DMS 273 (cell line): Measurements from ENCODE around the gene KCNE1.
"Not testable (repeated sequence)": the region's sequence is repeated elsewhere in the genome, so short reads cannot be mapped to it uniquely, and the experiment has no call there.

Source experiments
- DNase-seq: peaks from one replicate; lab custom pipeline; 2025; ENCODE audit not compliant: unreplicated experiment; lab: John Stamatoyannopoulos, UW

KCNE1 gene

DNA sequence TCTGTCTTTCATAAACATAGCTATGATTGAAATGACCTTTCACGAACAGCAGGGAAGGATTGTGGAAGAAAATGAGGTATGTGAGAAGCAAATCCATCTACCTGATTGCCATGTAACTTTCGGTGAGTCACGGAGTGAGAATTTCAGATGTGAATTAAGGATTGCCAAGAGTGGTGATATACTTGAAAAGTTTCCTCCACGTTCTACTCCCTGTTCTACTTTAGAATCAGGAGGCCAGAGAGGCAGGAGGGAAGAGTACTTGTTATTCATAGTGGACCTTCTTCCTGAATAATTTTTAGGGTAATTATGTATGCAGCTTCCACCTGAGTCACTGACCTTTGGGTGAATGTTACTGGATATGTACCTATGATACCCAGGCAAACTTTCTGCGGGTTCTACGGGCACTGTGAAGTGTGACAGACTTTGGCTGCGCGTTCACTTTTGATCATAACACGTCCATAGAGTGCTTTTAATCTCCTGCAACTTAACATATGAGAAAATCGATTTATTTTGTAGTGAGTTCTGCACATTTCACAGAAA, 2.6 kb upstream of the KCNE1 start:
- no peak for DNase-seq

DNA sequence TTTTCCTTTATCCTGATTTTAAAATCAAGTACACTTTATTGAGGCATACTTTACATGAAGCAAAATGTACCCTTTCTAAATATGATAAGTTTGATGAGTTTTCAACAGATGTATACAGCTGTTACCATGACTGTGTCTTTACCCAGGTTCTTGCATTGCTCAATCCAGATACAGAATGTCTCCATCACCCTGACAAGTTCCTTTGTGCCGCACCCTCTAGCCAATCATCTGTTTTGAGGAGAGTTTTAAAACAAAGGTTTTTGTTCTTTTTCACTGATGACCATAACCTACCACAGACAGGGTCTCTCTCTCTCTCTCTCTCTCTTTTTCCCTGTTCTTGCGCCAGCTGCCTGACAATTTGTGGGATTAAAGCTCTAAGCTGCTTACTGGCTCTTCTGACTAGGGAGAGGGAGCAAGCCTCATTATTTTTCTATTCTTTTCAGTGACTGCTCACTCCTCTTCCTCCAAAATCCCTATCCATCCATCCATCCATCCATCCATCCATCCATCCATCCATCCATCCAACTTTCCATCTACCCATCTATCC, 1.2 kb upstream of the KCNE1 start:
- DNase-seq = no peak

DNA sequence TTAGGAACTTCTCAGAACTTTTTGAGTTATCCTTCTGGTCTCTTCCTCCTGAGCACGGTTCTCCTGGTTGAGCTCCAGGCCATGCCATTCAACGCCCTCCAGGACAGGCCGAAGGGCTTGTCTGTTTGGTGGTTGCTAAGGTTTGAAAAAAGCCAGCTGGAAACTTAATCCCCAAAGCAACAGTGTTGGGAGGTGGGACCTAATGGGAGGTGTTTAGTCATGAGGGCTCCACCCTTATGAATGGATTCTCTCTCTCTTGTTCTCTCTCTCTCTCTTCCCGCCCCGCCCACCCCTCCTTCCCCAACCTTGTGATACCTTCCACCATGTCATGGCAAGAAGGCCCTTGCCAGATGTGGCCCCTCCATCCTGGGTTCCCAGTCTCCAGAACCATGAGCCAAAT, 829 bp downstream of the KCNE1 start:
- no peak for DNase-seq

GRCh38 chr21:34510148-34511142, 1.6 kb downstream of the KCNE1 start:
- peak; percentile 52 for DNase-seq

GRCh38 chr21:34509151-34509550, 2.9 kb downstream of the KCNE1 start:
- no peak for DNase-seq

GRCh38 chr21:34504595-34504994, 7.4 kb downstream of the KCNE1 start:
- no peak for DNase-seq

DNA sequence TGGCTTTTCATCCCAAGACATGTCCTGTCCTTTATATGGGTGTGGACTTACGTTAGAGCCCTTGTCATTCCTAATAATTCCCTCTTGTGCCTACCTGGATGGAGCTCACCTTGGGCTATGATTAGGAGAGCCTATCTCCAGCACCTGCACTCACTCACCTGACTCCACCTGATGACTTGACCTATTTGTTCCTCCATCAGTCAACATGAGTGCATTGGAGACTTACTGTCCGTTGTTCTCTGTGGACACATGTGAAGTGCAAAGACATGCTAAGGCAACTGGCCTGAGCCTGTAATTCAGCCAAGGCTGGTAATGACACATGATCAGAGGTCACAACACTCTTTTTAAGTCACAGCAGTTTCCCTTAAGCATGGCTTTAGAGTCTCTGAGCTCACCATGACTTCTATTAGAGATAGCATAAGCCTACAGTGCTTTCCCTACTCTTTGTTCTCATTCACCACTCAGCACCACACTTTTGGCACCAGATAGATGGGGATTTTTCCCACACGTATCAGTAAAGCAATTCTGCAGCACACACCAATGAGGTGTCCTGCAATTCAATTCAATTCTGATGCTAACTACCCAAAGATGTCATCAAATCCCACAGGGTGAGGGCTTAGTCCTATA, 9.4 kb downstream of the KCNE1 start:
- no peak for DNase-seq

DNA sequence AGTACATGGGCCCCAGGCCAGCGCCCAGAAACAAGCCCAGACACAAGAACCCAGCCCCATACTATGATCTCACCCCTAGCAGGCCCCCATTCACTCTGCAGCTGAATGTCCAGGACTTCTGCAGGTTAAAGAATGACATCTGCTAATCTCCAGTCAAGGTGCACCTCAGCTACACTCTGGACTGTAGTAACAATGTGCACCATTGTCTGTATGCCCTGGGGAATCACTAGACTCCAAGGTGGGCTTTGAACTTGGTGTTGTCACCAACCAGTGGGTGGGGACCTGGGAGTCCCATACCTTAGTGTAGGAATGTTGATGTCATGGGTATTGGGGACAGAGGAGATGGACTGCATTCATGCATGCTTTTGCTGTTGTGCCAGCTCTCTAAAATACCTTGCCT, 10.3 kb downstream of the KCNE1 start:
- no peak for DNase-seq

DNA sequence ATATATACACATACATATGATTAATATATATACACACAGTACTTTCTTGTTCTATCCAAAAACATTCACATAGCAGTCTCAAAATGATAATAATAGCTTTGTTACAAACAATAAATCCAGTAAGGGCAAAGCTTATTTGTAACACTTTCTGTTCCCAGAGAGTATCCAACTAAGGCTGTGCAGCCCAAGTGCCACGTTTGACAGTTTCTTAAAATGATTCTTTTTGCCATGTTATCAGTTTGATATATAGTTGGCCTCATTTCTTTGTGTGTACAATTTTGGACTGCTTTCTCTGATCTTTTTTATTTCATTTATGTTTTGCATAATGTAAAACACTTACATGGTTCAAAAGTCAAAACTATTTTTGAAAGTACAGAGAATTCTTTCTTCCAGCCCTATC, 11.8 kb downstream of the KCNE1 start:
- no peak for DNase-seq

DNA sequence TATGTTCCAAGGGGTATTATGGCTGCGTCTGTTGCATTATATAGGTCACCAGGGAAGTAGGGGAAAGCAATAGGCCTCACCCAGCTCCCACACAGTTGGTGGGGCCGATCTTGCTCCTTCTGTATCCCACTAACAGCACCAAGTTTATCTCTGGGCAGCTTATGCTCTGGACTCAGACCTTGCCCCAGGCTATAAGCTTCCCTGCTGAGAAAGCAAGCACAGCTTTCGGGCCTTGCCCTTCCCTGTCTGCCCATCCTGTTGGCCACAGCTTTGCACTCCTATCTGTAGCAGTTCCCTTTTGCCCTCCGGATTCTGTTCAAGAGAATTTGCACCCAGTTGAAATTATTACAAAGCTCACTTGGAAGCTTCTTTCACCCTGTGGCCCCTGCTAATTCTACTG, 12.9 kb downstream of the KCNE1 start:
- no peak for DNase-seq

DNA sequence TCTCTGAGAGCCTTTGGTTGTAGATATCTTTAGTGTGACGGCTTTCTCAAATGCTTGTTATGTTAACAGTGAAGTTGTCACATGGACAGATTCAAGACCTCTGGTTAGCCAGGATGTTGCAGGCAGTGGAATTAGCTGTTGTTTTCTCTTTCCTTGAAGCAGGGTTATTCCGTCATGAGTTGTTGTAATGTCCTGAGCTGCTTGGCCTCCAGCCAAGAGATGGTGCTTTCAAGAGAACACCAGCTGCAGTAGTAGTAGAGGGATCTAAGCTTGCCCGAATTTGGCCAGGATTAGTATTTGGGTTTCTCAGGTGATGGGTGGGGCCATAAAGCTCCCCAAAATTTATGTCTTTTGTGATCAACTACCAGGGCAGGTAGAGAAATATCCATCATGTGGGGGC, 13.4 kb downstream of the KCNE1 start:
- DNase-seq = peak; percentile 3

DNA sequence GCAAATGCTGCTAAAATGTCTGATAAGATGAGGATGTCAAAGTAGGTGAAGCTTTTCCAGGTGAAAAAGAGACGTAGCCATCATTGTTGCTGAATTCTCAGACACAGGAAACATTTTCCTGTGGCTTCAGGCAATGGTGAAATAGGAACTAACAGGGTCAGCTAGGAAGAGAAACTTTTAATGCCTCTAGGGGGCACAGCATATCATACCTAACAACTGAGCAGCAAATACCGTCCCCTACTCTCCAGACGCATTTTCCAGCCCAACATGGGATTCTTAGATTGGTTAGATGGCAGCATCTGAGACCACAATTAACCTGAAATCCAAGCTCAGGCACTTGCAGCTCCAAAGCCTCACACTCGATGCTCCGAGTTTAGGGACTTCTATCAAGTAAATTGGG, 28.2 kb downstream of the KCNE1 start:
- DNase-seq = not testable (repeated sequence)

- not testable (repeated sequence) for DNase-seq
Observed at GRCh38 chr21:34483435-34483834, 28.6 kb downstream of the KCNE1 start.

- DNase-seq = not testable (repeated sequence)
Observed at GRCh38 chr21:34467333-34467732, 44.7 kb downstream of the KCNE1 start.

GRCh38 chr21:34459426-34459825, 52.6 kb downstream of the KCNE1 start:
- DNase-seq = not testable (repeated sequence)

GRCh38 chr21:34458266-34458665, 53.7 kb downstream of the KCNE1 start:
- DNase-seq = not testable (repeated sequence)

GRCh38 chr21:34456180-34456579, 55.8 kb downstream of the KCNE1 start:
- DNase-seq = not testable (repeated sequence)

DNA sequence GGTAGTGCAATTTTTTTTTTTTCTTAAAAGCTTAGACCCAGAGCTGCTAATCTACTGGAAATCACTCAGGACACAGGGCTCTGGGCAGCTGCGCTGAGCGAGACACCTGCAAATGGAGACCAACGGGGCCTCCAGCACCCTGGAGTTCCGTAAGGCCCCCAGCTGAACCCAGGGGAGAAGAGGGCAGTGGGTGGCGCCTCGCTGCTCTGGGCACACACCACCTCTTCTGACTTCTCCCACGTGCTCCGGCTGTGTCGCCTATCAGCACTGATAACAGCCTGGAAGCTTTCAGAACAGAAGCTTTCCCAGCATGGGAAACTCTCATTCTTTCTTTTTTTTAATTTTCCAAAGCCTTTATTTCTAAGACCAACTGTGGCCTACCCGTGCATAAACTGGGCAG, 56.4 kb downstream of the KCNE1 start:
- DNase-seq = not testable (repeated sequence)

GRCh38 chr21:34447018-34447417, 65.0 kb downstream of the KCNE1 start:
- not testable (repeated sequence) for DNase-seq

GRCh38 chr21:34443486-34443885, 68.5 kb downstream of the KCNE1 start:
- DNase-seq = not testable (repeated sequence)

- not testable (repeated sequence) for DNase-seq
Observed at GRCh38 chr21:34429710-34430109, 82.3 kb downstream of the KCNE1 start.

- DNase-seq = not testable (repeated sequence)
Observed at GRCh38 chr21:34428441-34428840, 83.6 kb downstream of the KCNE1 start.
